ENCODE results near the gene MED31. TPM values are rescaled to one million over a fixed set of nuclear protein-coding genes. Genes with fewer than 3 reads are reported as not detected.
A peak's percentile ranks its signal among the peaks of the same experiment; 100 is the strongest.

MED31 gene
- total and polyA plus RNA-seq, 2 of the 13 experiments (the other 11 are each of a cell fraction or from before 2014, with no cell fraction given), result 19.0 to 20.9 TPM

DNA sequence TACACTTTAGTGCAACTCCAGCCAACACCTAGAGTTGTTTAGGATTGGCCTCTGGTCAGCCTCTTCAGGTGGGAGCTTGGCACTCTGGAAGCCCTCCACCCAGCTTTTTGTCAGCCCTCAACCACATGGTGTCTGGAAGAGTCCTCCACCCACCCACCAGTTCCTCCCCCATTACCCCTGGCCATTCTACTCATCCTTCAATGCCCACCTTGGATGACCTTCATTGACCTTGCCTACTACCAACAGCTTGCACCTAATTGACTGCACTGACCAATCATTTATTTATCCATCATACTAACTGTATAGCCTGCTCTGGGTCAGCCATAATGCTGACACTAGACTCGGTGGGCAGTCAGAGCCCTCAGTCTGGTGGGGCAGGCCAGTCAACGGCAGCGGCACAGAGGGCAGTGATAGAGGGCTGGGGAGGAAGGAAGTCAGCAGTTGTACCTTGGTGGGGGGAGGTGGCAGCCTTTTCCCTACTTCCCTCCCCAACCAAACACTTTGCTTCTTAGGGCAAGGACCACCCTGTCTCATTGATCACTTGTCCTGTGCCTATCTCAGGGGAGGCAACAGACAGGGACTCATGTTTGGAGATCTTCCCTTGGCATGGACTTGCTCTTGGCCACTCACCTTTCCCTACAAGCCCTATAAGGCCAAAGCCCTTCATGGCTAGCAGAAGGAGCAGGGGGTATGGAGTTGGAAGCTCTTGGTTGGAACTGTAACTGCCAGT is 32.5 kb upstream of the MED31 start:
- H3K27ac ChIP-seq (ENCODE audit: extremely low read length, insufficient read depth, low read length), result peak overlapping the region; percentile 58
- FAIRE-seq, result no peak
- in situ Hi-C loops (cut with HindIII; ENCODE audit: extremely low pct_ligation_motif_present, low pct_unique_long_range_greater_than_20kb), result no loop called here
- H3K9ac ChIP-seq (ENCODE audit: insufficient read depth, low read depth, low read length), result no peak overlapping the region
- no peak for DNase-seq (ENCODE audit: low spot score)
- peak overlapping the region in 1 of 3 experiments; percentile 10; a peak in 1 of 6 replicates for H3K4me3 ChIP-seq (replicated peaks in 1 of 3; ENCODE audit: insufficient read depth in 1 of 3, low read depth in 2 of 3, low read length in 3 of 3)
- H4K20me1 ChIP-seq (ENCODE audit: insufficient read depth, low read length), result no peaks in the 10 kb centered on the region
- H2AFZ ChIP-seq (ENCODE audit: low read length), result no peak overlapping the region
- H3K4me1 ChIP-seq (ENCODE audit: insufficient read depth, low read length), result peaks cover 73% of the 10 kb centered on the region
- no peaks in the 10 kb centered on the region for H3K9me3 ChIP-seq (ENCODE audit: low read length)
- ChIA-PET CTCF (ENCODE audit: low intra/inter-chr PET ratio, low total read pairs) (interaction anchor here (0.7 kb wide), 1 partner anchor 30 kb away, joined by 3 read pairs; no protein-coding TSS in a partner anchor), POLR2A (interaction anchor here (0.9 to 7.7 kb wide), 6 partner anchors 11 to 70 kb away, joined by 3 to 265 read pairs (median 4); partner anchors contain the start of gene SLC13A5)
- H3K36me3 ChIP-seq (replicated peaks in 1 of 2; ENCODE audit: control insufficient read depth in 1 of 2, insufficient read depth in 2 of 2, low read length in 2 of 2), result peaks cover 0 to 8% of the 10 kb centered on the region in 2 experiments; a peak in 2 of 5 replicates
- no TSS peak for BruUV-seq (replicated peaks)
- peak; percentile 10 for ATAC-seq
- H3K4me2 ChIP-seq (ENCODE audit: low read depth, low read length), result peak overlapping the region; percentile 66
- 78% methylated on average over 3 of the region's 3 CpGs for WGBS (ENCODE audit: low lambda C conversion rate)
- no peaks in the 10 kb centered on the region for H3K27me3 ChIP-seq (ENCODE audit: control insufficient read depth in 1 of 2, insufficient read depth in 2 of 2, low read length in 2 of 2)
- no peaks in the 10 kb centered on the region for H3K79me2 ChIP-seq (ENCODE audit: insufficient read depth, low read length)
- intact Hi-C loops (cut with micrococcal nuclease; ENCODE audit: unreplicated experiment), result loop anchor here (2.0 kb wide), 2 partner anchors 17 kb away; no protein-coding TSS in a partner anchor
- TF ChIP-seq RELA (CRISPR knock-in tag; IDR thresholded peaks at IDR 0.05) (no peak), KAT7 (CRISPR knock-in tag; IDR thresholded peaks at IDR 0.05; ENCODE audit: borderline replicate concordance) (no peak), ZC3H13 (CRISPR knock-in tag; IDR thresholded peaks at IDR 0.05) (peak; percentile 99), ZNF547 (CRISPR knock-in tag; IDR thresholded peaks at IDR 0.05) (no peak), SOX13 (IDR thresholded peaks at IDR 0.05) (no peak), SOX13 (CRISPR knock-in tag; conservative IDR thresholded peaks at IDR 0.05 in 1 of 2, IDR thresholded peaks at IDR 0.05 in 1 of 2) (no peak), SNAPC2 (CRISPR knock-in tag; IDR thresholded peaks at IDR 0.05) (no peak), KDM3A (CRISPR knock-in tag; IDR thresholded peaks at IDR 0.05; ENCODE audit: low read depth) (no peak), ZNF781 (CRISPR knock-in tag; IDR thresholded peaks at IDR 0.05; ENCODE audit: borderline replicate concordance, not compliant biosample characterization) (no peak), ZNF224 (CRISPR knock-in tag; IDR thresholded peaks at IDR 0.05) (peak; percentile 35; the same call in 1 of the 2 replicates), SALL2 (CRISPR knock-in tag; IDR thresholded peaks at IDR 0.05) (0 out of 2 replicates have a peak, but pooled peaks have one; percentile 28), ZNF430 (CRISPR knock-in tag; IDR thresholded peaks at IDR 0.05) (0 out of 2 replicates have a peak, but pooled peaks have one; percentile 7), SMAD1 (CRISPR knock-in tag; IDR thresholded peaks at IDR 0.05; ENCODE audit: borderline replicate concordance, low read depth) (no peak)
- TF ChIP-seq, protein P1, sequence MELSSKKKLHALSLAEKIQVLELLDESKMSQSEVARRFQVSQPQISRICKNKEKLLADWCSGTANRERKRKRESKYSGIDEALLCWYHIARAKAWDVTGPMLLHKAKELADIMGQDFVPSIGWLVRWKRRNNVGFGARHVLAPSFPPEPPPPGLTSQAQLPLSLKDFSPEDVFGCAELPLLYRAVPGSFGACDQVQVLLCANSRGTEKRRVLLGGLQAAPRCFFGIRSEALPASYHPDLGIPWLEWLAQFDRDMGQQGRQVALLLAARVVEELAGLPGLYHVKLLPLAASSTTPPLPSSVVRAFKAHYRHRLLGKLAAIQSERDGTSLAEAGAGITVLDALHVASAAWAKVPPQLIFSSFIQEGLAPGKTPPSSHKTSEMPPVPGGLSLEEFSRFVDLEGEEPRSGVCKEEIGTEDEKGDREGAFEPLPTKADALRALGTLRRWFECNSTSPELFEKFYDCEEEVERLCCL (CRISPR knock-in tag; IDR thresholded peaks at IDR 0.05; ENCODE audit: borderline replicate concordance), result no peak
- TF ChIP-seq, protein P2, sequence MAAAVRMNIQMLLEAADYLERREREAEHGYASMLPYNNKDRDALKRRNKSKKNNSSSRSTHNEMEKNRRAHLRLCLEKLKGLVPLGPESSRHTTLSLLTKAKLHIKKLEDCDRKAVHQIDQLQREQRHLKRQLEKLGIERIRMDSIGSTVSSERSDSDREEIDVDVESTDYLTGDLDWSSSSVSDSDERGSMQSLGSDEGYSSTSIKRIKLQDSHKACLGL (CRISPR knock-in tag; IDR thresholded peaks at IDR 0.05), result no peak
- TF ChIP-seq, protein P3, sequence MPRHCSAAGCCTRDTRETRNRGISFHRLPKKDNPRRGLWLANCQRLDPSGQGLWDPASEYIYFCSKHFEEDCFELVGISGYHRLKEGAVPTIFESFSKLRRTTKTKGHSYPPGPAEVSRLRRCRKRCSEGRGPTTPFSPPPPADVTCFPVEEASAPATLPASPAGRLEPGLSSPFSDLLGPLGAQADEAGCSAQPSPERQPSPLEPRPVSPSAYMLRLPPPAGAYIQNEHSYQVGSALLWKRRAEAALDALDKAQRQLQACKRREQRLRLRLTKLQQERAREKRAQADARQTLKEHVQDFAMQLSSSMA (CRISPR knock-in tag; IDR thresholded peaks at IDR 0.05), result 0 out of 2 replicates have a peak, but pooled peaks have one; percentile 46
- TF ChIP-seq, protein P4, sequence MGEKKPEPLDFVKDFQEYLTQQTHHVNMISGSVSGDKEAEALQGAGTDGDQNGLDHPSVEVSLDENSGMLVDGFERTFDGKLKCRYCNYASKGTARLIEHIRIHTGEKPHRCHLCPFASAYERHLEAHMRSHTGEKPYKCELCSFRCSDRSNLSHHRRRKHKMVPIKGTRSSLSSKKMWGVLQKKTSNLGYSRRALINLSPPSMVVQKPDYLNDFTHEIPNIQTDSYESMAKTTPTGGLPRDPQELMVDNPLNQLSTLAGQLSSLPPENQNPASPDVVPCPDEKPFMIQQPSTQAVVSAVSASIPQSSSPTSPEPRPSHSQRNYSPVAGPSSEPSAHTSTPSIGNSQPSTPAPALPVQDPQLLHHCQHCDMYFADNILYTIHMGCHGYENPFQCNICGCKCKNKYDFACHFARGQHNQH (CRISPR knock-in tag; IDR thresholded peaks at IDR 0.05), result 0 out of 2 replicates have a peak, but pooled peaks have one; percentile 17
- TF ChIP-seq, protein P5, sequence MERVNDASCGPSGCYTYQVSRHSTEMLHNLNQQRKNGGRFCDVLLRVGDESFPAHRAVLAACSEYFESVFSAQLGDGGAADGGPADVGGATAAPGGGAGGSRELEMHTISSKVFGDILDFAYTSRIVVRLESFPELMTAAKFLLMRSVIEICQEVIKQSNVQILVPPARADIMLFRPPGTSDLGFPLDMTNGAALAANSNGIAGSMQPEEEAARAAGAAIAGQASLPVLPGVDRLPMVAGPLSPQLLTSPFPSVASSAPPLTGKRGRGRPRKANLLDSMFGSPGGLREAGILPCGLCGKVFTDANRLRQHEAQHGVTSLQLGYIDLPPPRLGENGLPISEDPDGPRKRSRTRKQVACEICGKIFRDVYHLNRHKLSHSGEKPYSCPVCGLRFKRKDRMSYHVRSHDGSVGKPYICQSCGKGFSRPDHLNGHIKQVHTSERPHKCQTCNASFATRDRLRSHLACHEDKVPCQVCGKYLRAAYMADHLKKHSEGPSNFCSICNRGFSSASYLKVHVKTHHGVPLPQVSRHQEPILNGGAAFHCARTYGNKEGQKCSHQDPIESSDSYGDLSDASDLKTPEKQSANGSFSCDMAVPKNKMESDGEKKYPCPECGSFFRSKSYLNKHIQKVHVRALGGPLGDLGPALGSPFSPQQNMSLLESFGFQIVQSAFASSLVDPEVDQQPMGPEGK (CRISPR knock-in tag; IDR thresholded peaks at IDR 0.05), result no peak

Data from HepG2 (cell line).